Trophoblast cell (in vitro differentiated cells and primary cell): ENCODE results near the gene ANKRD45.
A peak's percentile ranks its signal among the peaks of the same experiment; 100 is the strongest.
"Not testable (repeated sequence)": the region's sequence is repeated elsewhere in the genome, so short reads cannot be mapped to it uniquely, and the experiment has no call there.

Source experiments
- DNase-seq, 2 donors: peaks; one replicate each; pipeline ENCODE4 v3.0.0-alpha.2; 2016
- H2AFZ ChIP-seq: 2 replicates; pipeline ENCODE4 v1.6.1; 2013; ENCODE audit warnings: low read length, moderate library complexity, mild to moderate bottlenecking; ENCODE audit not compliant: insufficient read depth, poor library complexity
- H2AK5ac ChIP-seq: 2 replicates; pipeline ENCODE4 v1.6.1; 2013; ENCODE audit warnings: mild to moderate bottlenecking, low read length
- H2BK120ac ChIP-seq: 2 replicates; pipeline ENCODE4 v1.6.1; 2013; ENCODE audit warnings: low read length, mild to moderate bottlenecking, moderate library complexity; ENCODE audit not compliant: insufficient read depth, poor library complexity
- H2BK12ac ChIP-seq: 2 replicates; pipeline ENCODE4 v1.6.1; 2013; ENCODE audit warnings: mild to moderate bottlenecking, low read length, moderate library complexity
- H2BK5ac ChIP-seq: 2 replicates; pipeline ENCODE4 v1.6.1; 2013; ENCODE audit warnings: low read length, low read depth, moderate library complexity, mild to moderate bottlenecking; ENCODE audit not compliant: poor library complexity
- H3K14ac ChIP-seq: 2 replicates; pipeline ENCODE4 v1.6.1; 2013; ENCODE audit warnings: mild to moderate bottlenecking, low read length
- H3K18ac ChIP-seq: 2 replicates; pipeline ENCODE4 v1.6.1; 2013; ENCODE audit warnings: mild to moderate bottlenecking, low read length
- H3K23ac ChIP-seq: 2 replicates; pipeline ENCODE4 v1.6.1; 2013; ENCODE audit warnings: low read length
- H3K27ac ChIP-seq: 2 replicates; pipeline ENCODE4 v1.5.1; 2013; ENCODE audit warnings: low read depth, mild to moderate bottlenecking, inconsistent platforms, low read length, moderate library complexity
- H3K27me3 ChIP-seq: 2 replicates; pipeline ENCODE4 v1.6.1; 2013; ENCODE audit warnings: inconsistent platforms, mild to moderate bottlenecking, low read length, moderate library complexity; ENCODE audit not compliant: insufficient read depth
- H3K36me3 ChIP-seq, 2 experiments: 1 replicate in 1 of 2; 2 replicates in 1 of 2; pipeline ENCODE4 v1.6.1; 2013; ENCODE audit warnings: low read length in 2 of 2, mild to moderate bottlenecking in 2 of 2, moderate library complexity in 1 of 2; ENCODE audit not compliant: insufficient read depth in 2 of 2, control insufficient read depth in 1 of 2
- H3K4ac ChIP-seq: 2 replicates; pipeline ENCODE4 v1.6.1; 2013; ENCODE audit warnings: low read depth, mild to moderate bottlenecking, low read length, moderate library complexity
- H3K4me1 ChIP-seq, 2 experiments: 1 replicate in 1 of 2; 2 replicates in 1 of 2; pipeline ENCODE4 v1.6.1; 2013; ENCODE audit warnings: low read length in 2 of 2, mild to moderate bottlenecking in 2 of 2, moderate library complexity in 1 of 2; ENCODE audit not compliant: insufficient read depth in 2 of 2, control insufficient read depth in 1 of 2
- H3K4me2 ChIP-seq: 2 replicates; pipeline ENCODE4 v1.6.1; 2013; ENCODE audit warnings: inconsistent platforms, mild to moderate bottlenecking, low read length, moderate library complexity
- H3K4me3 ChIP-seq: 2 replicates; pipeline ENCODE4 v1.5.1; 2013; ENCODE audit warnings: mild to moderate bottlenecking, low read depth, low read length, inconsistent platforms
- H3K79me1 ChIP-seq: one replicate; pipeline ENCODE4 v1.6.1; 2013; ENCODE audit warnings: low read length
- H3K79me2 ChIP-seq: 2 replicates; pipeline ENCODE4 v1.6.1; 2013; ENCODE audit warnings: low read length, mild to moderate bottlenecking; ENCODE audit not compliant: control insufficient read depth, insufficient read depth, poor library complexity
- H3K9ac ChIP-seq: 2 replicates; pipeline ENCODE4 v1.6.1; 2013; ENCODE audit warnings: mild to moderate bottlenecking, low read length
- H3K9me3 ChIP-seq: 2 replicates; pipeline ENCODE4 v1.6.1; 2013; ENCODE audit warnings: low read depth, mild to moderate bottlenecking, control low read depth, inconsistent platforms, low read length; ENCODE audit not compliant: insufficient read depth
- H4K12ac ChIP-seq: 2 replicates; pipeline ENCODE4 v1.6.1; 2013; ENCODE audit warnings: low read depth, mild to moderate bottlenecking, low read length, moderate library complexity
- H4K8ac ChIP-seq: 2 replicates; pipeline ENCODE4 v1.6.1; 2013; ENCODE audit warnings: low read depth, mild to moderate bottlenecking, low read length, moderate library complexity
- H4K91ac ChIP-seq: one replicate; pipeline ENCODE4 v1.6.1; 2013; ENCODE audit warnings: low read depth, mild to moderate bottlenecking, low read length, moderate library complexity
- WGBS: extraction: QIAGEN DNeasy Blood & Tissue Kit; methylation state at CpG from one replicate; pipeline ENCODE4 v1.1.7; 2013; ENCODE audit warnings: missing lambda C conversion rate; ENCODE audit not compliant: insufficient read length, insufficient coverage; ENCODE audit errors: extremely low coverage; 5-methylcytosine and 5-hydroxymethylcytosine counted together

ANKRD45 gene

DNA sequence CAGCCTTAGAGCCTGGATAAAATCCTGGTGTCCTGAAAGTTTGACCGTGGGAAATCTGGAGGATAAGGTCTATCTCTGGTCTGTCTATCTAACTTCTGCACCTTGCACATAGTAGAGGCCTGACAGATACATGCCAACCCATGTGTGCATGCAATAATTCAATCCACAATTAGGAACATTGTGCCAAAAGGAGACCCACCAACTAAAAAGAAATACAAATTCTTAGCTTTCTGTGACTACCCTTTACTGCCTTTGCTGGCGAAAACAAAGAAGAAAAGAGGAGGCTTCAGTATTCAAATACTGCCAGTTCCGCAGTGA is 44.7 kb upstream of the ANKRD45 start:
- Histone ChIP-seq H3K4me1 (no peaks in the 10 kb centered on the region), H3K4ac (no peak overlapping the region), H3K27me3 (no peaks in the 10 kb centered on the region), H3K9me3 (no peaks in the 10 kb centered on the region), H2BK120ac (no peak overlapping the region), H3K14ac (no peak overlapping the region), H2AFZ (peak overlapping the region; percentile 89), H3K18ac (no peak overlapping the region), H3K79me2 (no peaks in the 10 kb centered on the region), H3K23ac (no peak overlapping the region), H4K91ac (no peak overlapping the region), H3K4me2 (peak overlapping the region; percentile 88), H4K12ac (peak overlapping the region; percentile 49), H3K9ac (no peak overlapping the region), H2BK12ac (no peak overlapping the region), H3K79me1 (peaks cover 4% of the 10 kb centered on the region), H2AK5ac (no peak overlapping the region), H3K36me3 (no peaks in the 10 kb centered on the region), H3K4me3 (no peak overlapping the region), H2BK5ac (no peak overlapping the region), H4K8ac (peak overlapping the region; percentile 73), H3K27ac (no peak overlapping the region)
- no peak for DNase-seq
- no CpG with 5 or more reads among the region's 3 CpGs for WGBS

DNA sequence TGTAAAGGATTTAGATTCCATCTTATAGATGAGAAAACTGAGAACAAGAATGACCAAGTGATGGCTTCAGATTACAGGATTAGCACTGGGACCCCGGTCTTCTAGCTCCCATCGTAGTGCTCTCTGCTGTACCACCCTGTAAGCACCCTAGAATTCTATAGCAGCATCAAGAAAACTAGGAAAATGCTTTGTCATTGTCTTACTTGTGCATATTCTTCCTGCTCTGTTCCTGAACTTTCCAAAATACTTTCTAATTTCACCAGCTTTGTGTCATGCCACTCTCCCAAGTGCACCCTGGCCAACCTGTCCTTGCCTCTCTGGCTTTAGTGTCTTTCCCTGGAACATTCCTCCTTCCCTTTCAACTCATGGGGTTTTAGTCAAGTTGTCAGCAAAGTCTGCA is 39.1 kb upstream of the ANKRD45 start:
- H4K12ac ChIP-seq: no peak overlapping the region
- no peaks in the 10 kb centered on the region for H3K27me3 ChIP-seq
- H3K4me3 ChIP-seq: no peak overlapping the region
- H2BK5ac ChIP-seq: no peak overlapping the region
- no peak overlapping the region for H3K4me2 ChIP-seq
- no peak overlapping the region for H2BK120ac ChIP-seq
- no peak overlapping the region for H3K27ac ChIP-seq
- H3K36me3 ChIP-seq: no peaks in the 10 kb centered on the region
- no peak overlapping the region for H2AK5ac ChIP-seq
- no peaks in the 10 kb centered on the region for H3K79me1 ChIP-seq
- H3K4me1 ChIP-seq: no peaks in the 10 kb centered on the region
- no peak overlapping the region for H2BK12ac ChIP-seq
- H3K79me2 ChIP-seq: no peaks in the 10 kb centered on the region
- H4K8ac ChIP-seq: no peak overlapping the region
- no peak overlapping the region for H3K9ac ChIP-seq
- H3K14ac ChIP-seq: no peak overlapping the region
- H3K9me3 ChIP-seq: no peaks in the 10 kb centered on the region
- DNase-seq: no peak
- no peak overlapping the region for H4K91ac ChIP-seq
- WGBS: no CpG with 5 or more reads among the region's 2 CpGs
- no peak overlapping the region for H3K4ac ChIP-seq
- H3K23ac ChIP-seq: no peak overlapping the region
- no peak overlapping the region for H2AFZ ChIP-seq
- no peak overlapping the region for H3K18ac ChIP-seq

DNA sequence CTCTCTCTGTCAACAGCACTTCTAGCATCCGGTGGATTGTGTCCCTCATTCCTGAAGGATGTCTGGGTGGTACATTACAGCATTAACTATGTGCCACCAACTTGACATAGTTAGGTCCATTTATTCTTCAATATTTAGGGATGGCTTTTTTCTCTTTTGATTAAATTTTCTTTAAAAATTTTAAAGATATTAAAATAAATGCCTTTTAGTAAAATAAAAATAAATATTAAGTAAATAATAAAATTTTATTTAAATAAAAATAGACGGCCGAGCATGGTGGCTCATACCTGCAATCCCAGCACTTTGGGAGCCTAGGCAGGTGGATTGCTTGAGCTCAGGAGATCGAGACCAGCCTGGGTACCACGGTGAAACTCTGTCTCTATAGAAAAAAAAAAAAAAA is 35.5 kb upstream of the ANKRD45 start:
- DNase-seq: no peak
- H3K14ac ChIP-seq: no peak overlapping the region
- H3K79me2 ChIP-seq: no peaks in the 10 kb centered on the region
- H2AK5ac ChIP-seq: no peak overlapping the region
- no peaks in the 10 kb centered on the region for H3K36me3 ChIP-seq
- no peak overlapping the region for H3K18ac ChIP-seq
- H2AFZ ChIP-seq: no peak overlapping the region
- H2BK5ac ChIP-seq: no peak overlapping the region
- no peak overlapping the region for H2BK120ac ChIP-seq
- H3K4me1 ChIP-seq: no peaks in the 10 kb centered on the region
- no peak overlapping the region for H3K27ac ChIP-seq
- no peak overlapping the region for H4K12ac ChIP-seq
- H2BK12ac ChIP-seq: no peak overlapping the region
- no peak overlapping the region for H4K8ac ChIP-seq
- no peaks in the 10 kb centered on the region for H3K9me3 ChIP-seq
- H3K4me3 ChIP-seq: no peak overlapping the region
- H3K79me1 ChIP-seq: no peaks in the 10 kb centered on the region
- H3K4me2 ChIP-seq: no peak overlapping the region
- no CpG with 5 or more reads among the region's 5 CpGs for WGBS
- no peak overlapping the region for H3K23ac ChIP-seq
- H4K91ac ChIP-seq: no peak overlapping the region
- H3K27me3 ChIP-seq: no peaks in the 10 kb centered on the region
- H3K9ac ChIP-seq: no peak overlapping the region
- H3K4ac ChIP-seq: no peak overlapping the region

DNA sequence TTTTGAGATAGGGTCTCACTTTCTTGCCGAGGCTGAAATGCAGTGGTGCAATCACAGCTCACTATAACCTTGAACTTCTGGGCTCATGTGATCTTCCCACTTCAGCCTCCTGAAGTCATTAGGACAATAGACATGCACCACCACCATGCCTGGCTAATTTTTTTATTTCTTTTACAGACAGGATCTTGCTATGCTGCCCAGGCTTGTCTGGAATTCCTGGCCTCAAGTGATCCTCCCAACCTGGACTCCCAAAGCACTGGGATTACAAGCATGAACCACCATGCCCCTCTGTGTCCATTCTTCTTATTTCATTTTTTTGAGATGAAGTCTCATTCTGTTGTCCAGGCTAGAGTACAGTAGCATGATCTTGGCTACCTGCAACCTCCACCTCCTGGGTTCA is 33.1 kb upstream of the ANKRD45 start:
- Histone ChIP-seq H3K27me3 (no peaks in the 10 kb centered on the region), H3K4me2 (no peak overlapping the region), H3K4me1 (no peaks in the 10 kb centered on the region), H3K9me3 (no peaks in the 10 kb centered on the region), H2BK12ac (no peak overlapping the region), H2AFZ (no peak overlapping the region), H4K12ac (no peak overlapping the region), H3K4me3 (no peak overlapping the region), H3K23ac (no peak overlapping the region), H4K91ac (no peak overlapping the region), H3K9ac (no peak overlapping the region), H3K79me1 (no peaks in the 10 kb centered on the region), H2BK5ac (no peak overlapping the region), H3K79me2 (no peaks in the 10 kb centered on the region), H3K27ac (no peak overlapping the region), H3K14ac (no peak overlapping the region), H3K4ac (no peak overlapping the region), H4K8ac (no peak overlapping the region), H2AK5ac (no peak overlapping the region), H3K18ac (no peak overlapping the region), H3K36me3 (no peaks in the 10 kb centered on the region), H2BK120ac (no peak overlapping the region)
- WGBS: no CpG with 5 or more reads among the region's 1 CpG
- DNase-seq: peak; percentile 31 to 55

DNA sequence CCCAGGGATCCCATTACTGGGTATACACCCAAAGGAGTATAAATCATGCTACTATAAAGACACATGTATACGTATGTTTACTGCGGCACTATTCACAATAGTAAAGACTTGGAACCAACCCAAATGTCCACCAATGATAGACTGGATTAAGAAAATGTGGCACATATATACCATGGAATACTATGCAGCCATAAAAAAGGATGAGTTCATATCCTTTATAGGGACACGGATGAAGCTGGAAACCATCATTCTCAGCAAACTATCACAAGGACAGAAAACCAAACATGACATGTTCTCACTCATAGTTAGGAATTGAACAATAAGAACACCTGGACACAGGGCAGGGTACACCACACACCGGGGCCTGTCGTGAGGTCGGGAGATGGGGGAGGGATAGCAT is 31.6 kb upstream of the ANKRD45 start:
- H2BK120ac ChIP-seq, H3K27me3 ChIP-seq, H3K79me2 ChIP-seq, H3K27ac ChIP-seq, DNase-seq, H3K9ac ChIP-seq, H3K23ac ChIP-seq, H3K14ac ChIP-seq, H3K36me3 ChIP-seq, H3K9me3 ChIP-seq, H4K12ac ChIP-seq, H2BK12ac ChIP-seq, H3K18ac ChIP-seq, H2BK5ac ChIP-seq, H2AFZ ChIP-seq, H4K8ac ChIP-seq, H3K4ac ChIP-seq, H2AK5ac ChIP-seq, H3K4me2 ChIP-seq, H3K79me1 ChIP-seq, H4K91ac ChIP-seq, H3K4me3 ChIP-seq, H3K4me1 ChIP-seq: not testable (repeated sequence)
- WGBS: no CpG with 5 or more reads among the region's 6 CpGs
